ENCODE measurements around the gene CCR1.
"Not testable (repeated sequence)": the region's sequence is repeated elsewhere in the genome, so short reads cannot be mapped to it uniquely, and the experiment has no call there.

The CCR1 gene

GRCh38 chr3:46212101-46212500, 4.0 kb upstream of the CCR1 start:
- no peaks in the 10 kb centered on the region for H3K27me3 ChIP-seq (ENCODE audit: control insufficient read depth, insufficient read depth, low read length)
- DNase-seq (ENCODE audit: low read depth, low spot score): no peak
- no peak overlapping the region for H3K4me3 ChIP-seq (ENCODE audit: low read length)
- H3K4me1 ChIP-seq (ENCODE audit: control insufficient read depth, insufficient read depth, low read length): no peaks in the 10 kb centered on the region; the same call in 1 of the 2 replicates
- no CpG with 5 or more reads among the region's 6 CpGs for WGBS (ENCODE audit: insufficient coverage, insufficient read length)
- H3K36me3 ChIP-seq (ENCODE audit: control insufficient read depth, insufficient read depth, low read length): no peaks in the 10 kb centered on the region
- H3K27ac ChIP-seq (ENCODE audit: low read length): no peak overlapping the region
- no peaks in the 10 kb centered on the region for H3K9me3 ChIP-seq (ENCODE audit: control insufficient read depth, insufficient read depth, low read length)

GRCh38 chr3:46209746-46210470, 1.8 kb upstream of the CCR1 start:
- Histone ChIP-seq H3K36me3 (ENCODE audit: control insufficient read depth, insufficient read depth, low read length) (no peaks in the 10 kb centered on the region), H3K27ac (ENCODE audit: low read length) (no peak overlapping the region), H3K27me3 (ENCODE audit: control insufficient read depth, insufficient read depth, low read length) (no peaks in the 10 kb centered on the region), H3K4me1 (ENCODE audit: control insufficient read depth, insufficient read depth, low read length) (peaks cover 2% of the 10 kb centered on the region), H3K4me3 (ENCODE audit: low read length) (no peak overlapping the region), H3K9me3 (ENCODE audit: control insufficient read depth, insufficient read depth, low read length) (no peaks in the 10 kb centered on the region)
- no CpG with 5 or more reads among the region's 3 CpGs for WGBS (ENCODE audit: insufficient coverage, insufficient read length)
- DNase-seq (ENCODE audit: low read depth, low spot score): no peak

- DNase-seq (ENCODE audit: low read depth, low spot score): no peak
- H3K36me3 ChIP-seq (ENCODE audit: control insufficient read depth, insufficient read depth, low read length): no peaks in the 10 kb centered on the region
- H3K4me3 ChIP-seq (ENCODE audit: low read length): no peak overlapping the region
- no peaks in the 10 kb centered on the region for H3K27me3 ChIP-seq (ENCODE audit: control insufficient read depth, insufficient read depth, low read length)
- H3K9me3 ChIP-seq (ENCODE audit: control insufficient read depth, insufficient read depth, low read length): no peaks in the 10 kb centered on the region
- H3K4me1 ChIP-seq (ENCODE audit: control insufficient read depth, insufficient read depth, low read length): peaks cover 2% of the 10 kb centered on the region; the same call in 1 of the 2 replicates
- WGBS (ENCODE audit: insufficient coverage, insufficient read length): no CpG with 5 or more reads among the region's 2 CpGs
- H3K27ac ChIP-seq (ENCODE audit: low read length): no peak overlapping the region
Measured at GRCh38 chr3:46209053-46209452, 940 bp upstream of the CCR1 start.

- not testable (repeated sequence) for DNase-seq (ENCODE audit: low read depth, low spot score); H3K4me1 ChIP-seq (ENCODE audit: control insufficient read depth, insufficient read depth, low read length); H3K27ac ChIP-seq (ENCODE audit: low read length); H3K4me3 ChIP-seq (ENCODE audit: low read length); H3K9me3 ChIP-seq (ENCODE audit: control insufficient read depth, insufficient read depth, low read length); H3K27me3 ChIP-seq (ENCODE audit: control insufficient read depth, insufficient read depth, low read length); H3K36me3 ChIP-seq (ENCODE audit: control insufficient read depth, insufficient read depth, low read length)
- WGBS (ENCODE audit: insufficient coverage, insufficient read length): no CpG with 5 or more reads among the region's 6 CpGs
Measured at GRCh38 chr3:46207514-46207913, 599 bp downstream of the CCR1 start.

GRCh38 chr3:46206282-46207015, 1.7 kb downstream of the CCR1 start:
- H3K4me3 ChIP-seq (ENCODE audit: low read length): no peak overlapping the region
- WGBS (ENCODE audit: insufficient coverage, insufficient read length): no CpG with 5 or more reads among the region's 6 CpGs
- H3K9me3 ChIP-seq (ENCODE audit: control insufficient read depth, insufficient read depth, low read length): no peaks in the 10 kb centered on the region
- no peak overlapping the region for H3K27ac ChIP-seq (ENCODE audit: low read length)
- H3K36me3 ChIP-seq (ENCODE audit: control insufficient read depth, insufficient read depth, low read length): no peaks in the 10 kb centered on the region
- H3K27me3 ChIP-seq (ENCODE audit: control insufficient read depth, insufficient read depth, low read length): no peaks in the 10 kb centered on the region
- DNase-seq (ENCODE audit: low read depth, low spot score): no peak
- peaks cover 2% of the 10 kb centered on the region; the same call in 1 of the 2 replicates for H3K4me1 ChIP-seq (ENCODE audit: control insufficient read depth, insufficient read depth, low read length)

- no peak for DNase-seq (ENCODE audit: low read depth, low spot score)
- Histone ChIP-seq H3K27me3 (ENCODE audit: control insufficient read depth, insufficient read depth, low read length) (no peaks in the 10 kb centered on the region), H3K4me1 (ENCODE audit: control insufficient read depth, insufficient read depth, low read length) (peaks cover 2% of the 10 kb centered on the region; the same call in 1 of the 2 replicates), H3K36me3 (ENCODE audit: control insufficient read depth, insufficient read depth, low read length) (no peaks in the 10 kb centered on the region), H3K4me3 (ENCODE audit: low read length) (no peak overlapping the region), H3K27ac (ENCODE audit: low read length) (no peak overlapping the region), H3K9me3 (ENCODE audit: control insufficient read depth, insufficient read depth, low read length) (no peaks in the 10 kb centered on the region)
- WGBS (ENCODE audit: insufficient coverage, insufficient read length): no CpG with 5 or more reads among the region's 2 CpGs
Measured at GRCh38 chr3:46205286-46205960, 2.7 kb downstream of the CCR1 start.

- Histone ChIP-seq H3K4me3 (ENCODE audit: low read length) (no peak overlapping the region), H3K4me1 (ENCODE audit: control insufficient read depth, insufficient read depth, low read length) (peaks cover 2% of the 10 kb centered on the region; the same call in 1 of the 2 replicates), H3K27me3 (ENCODE audit: control insufficient read depth, insufficient read depth, low read length) (no peaks in the 10 kb centered on the region), H3K9me3 (ENCODE audit: control insufficient read depth, insufficient read depth, low read length) (no peaks in the 10 kb centered on the region), H3K27ac (ENCODE audit: low read length) (no peak overlapping the region), H3K36me3 (ENCODE audit: control insufficient read depth, insufficient read depth, low read length) (no peaks in the 10 kb centered on the region)
- no CpG with 5 or more reads among the region's 12 CpGs for WGBS (ENCODE audit: insufficient coverage, insufficient read length)
- no peak for DNase-seq (ENCODE audit: low read depth, low spot score)
Measured at GRCh38 chr3:46203681-46204080, 4.4 kb downstream of the CCR1 start.

- H3K4me1 ChIP-seq (ENCODE audit: control insufficient read depth, insufficient read depth, low read length): peaks cover 2% of the 10 kb centered on the region; the same call in 1 of the 2 replicates
- no peaks in the 10 kb centered on the region for H3K36me3 ChIP-seq (ENCODE audit: control insufficient read depth, insufficient read depth, low read length)
- no CpG with 5 or more reads among the region's 4 CpGs for WGBS (ENCODE audit: insufficient coverage, insufficient read length)
- no peak for DNase-seq (ENCODE audit: low read depth, low spot score)
- no peaks in the 10 kb centered on the region for H3K9me3 ChIP-seq (ENCODE audit: control insufficient read depth, insufficient read depth, low read length)
- H3K27ac ChIP-seq (ENCODE audit: low read length): no peak overlapping the region
- H3K4me3 ChIP-seq (ENCODE audit: low read length): no peak overlapping the region
- H3K27me3 ChIP-seq (ENCODE audit: control insufficient read depth, insufficient read depth, low read length): no peaks in the 10 kb centered on the region
Measured at GRCh38 chr3:46202535-46202934, 5.6 kb downstream of the CCR1 start.

- WGBS (ENCODE audit: insufficient coverage, insufficient read length): no CpG with 5 or more reads among the region's 1 CpG
- Histone ChIP-seq H3K9me3 (ENCODE audit: control insufficient read depth, insufficient read depth, low read length) (no peaks in the 10 kb centered on the region), H3K27ac (ENCODE audit: low read length) (no peak overlapping the region), H3K4me1 (ENCODE audit: control insufficient read depth, insufficient read depth, low read length) (no peaks in the 10 kb centered on the region), H3K27me3 (ENCODE audit: control insufficient read depth, insufficient read depth, low read length) (no peaks in the 10 kb centered on the region), H3K36me3 (ENCODE audit: control insufficient read depth, insufficient read depth, low read length) (no peaks in the 10 kb centered on the region), H3K4me3 (ENCODE audit: low read length) (no peak overlapping the region)
- DNase-seq (ENCODE audit: low read depth, low spot score): no peak
Measured at GRCh38 chr3:46200790-46201189, 7.3 kb downstream of the CCR1 start.

GRCh38 chr3:46200211-46200610, 7.9 kb downstream of the CCR1 start:
- no peaks in the 10 kb centered on the region for H3K36me3 ChIP-seq (ENCODE audit: control insufficient read depth, insufficient read depth, low read length)
- no peak for DNase-seq (ENCODE audit: low read depth, low spot score)
- WGBS (ENCODE audit: insufficient coverage, insufficient read length): no CpG with 5 or more reads among the region's 5 CpGs
- no peaks in the 10 kb centered on the region for H3K9me3 ChIP-seq (ENCODE audit: control insufficient read depth, insufficient read depth, low read length)
- no peaks in the 10 kb centered on the region for H3K27me3 ChIP-seq (ENCODE audit: control insufficient read depth, insufficient read depth, low read length)
- no peak overlapping the region for H3K27ac ChIP-seq (ENCODE audit: low read length)
- H3K4me1 ChIP-seq (ENCODE audit: control insufficient read depth, insufficient read depth, low read length): no peaks in the 10 kb centered on the region
- no peak overlapping the region for H3K4me3 ChIP-seq (ENCODE audit: low read length)
